Renal cortex interstitium (tissue), 11 donors: ENCODE data around the gene LPCAT3. TPM values are rescaled to one million over a fixed set of nuclear protein-coding genes. Genes with fewer than 3 reads are reported as not detected.
A peak's percentile ranks its signal among the peaks of the same experiment; 100 is the strongest.

Source experiments
- DNase-seq, 11 donors: peaks; one replicate each; pipeline ENCODE4 v3.0.0-alpha.2; 2013; ENCODE audit warnings: low read depth in 9 of 11, low spot score in 4 of 11; ENCODE audit errors: extremely low read depth in 1 of 11
- polyA plus RNA-seq, 3 donors: library from polyadenylated mRNA; unstranded; fragments of 120-200 nt; gene quantifications; one replicate each; pipeline ENCODE4 v1.2.1, GENCODE V29; 2013; ENCODE audit not compliant: insufficient read length in 3 of 3

LPCAT3 gene
- polyA plus RNA-seq, 3 donors, result 59.1 to 62.3 (median 61.5) TPM

DNA sequence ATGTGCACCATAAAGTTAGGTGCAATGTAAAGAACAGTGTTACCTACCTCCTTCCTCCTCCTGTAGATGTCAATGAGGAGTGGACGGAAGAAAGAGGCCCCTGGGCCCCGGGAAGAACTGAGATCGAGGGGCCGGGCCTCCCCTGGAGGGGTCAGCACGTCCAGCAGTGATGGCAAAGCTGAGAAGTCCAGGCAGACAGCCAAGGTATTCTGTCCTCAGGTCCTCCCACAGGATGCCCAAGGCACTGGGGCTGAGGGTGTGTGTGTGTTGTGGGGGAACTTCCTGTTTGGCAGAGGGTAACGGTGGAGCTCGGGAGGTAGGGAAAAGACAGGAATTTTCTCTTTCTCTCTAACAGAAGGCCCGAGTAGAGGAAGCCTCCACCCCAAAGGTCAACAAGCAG, 84.2 kb downstream of the LPCAT3 start:
- DNase-seq, result no peak

DNA sequence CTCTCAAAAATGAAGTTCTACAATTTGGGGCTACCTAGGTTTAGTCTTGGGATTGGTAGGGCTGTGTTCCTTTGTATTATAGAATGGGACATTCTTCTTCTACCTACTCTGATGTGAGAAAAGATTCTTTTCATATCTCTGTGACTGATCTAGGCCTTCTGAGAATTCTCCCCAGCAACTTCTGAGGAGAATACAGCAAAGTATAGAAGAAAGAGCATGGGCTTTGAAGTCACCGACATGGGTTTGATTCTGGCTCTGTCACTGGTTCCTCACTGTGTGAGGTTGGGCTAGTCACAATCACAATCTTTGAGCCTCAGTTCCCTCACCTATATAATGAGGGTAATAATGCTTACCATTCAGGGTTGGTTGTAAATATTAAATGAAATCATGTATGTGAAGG, 85.5 kb downstream of the LPCAT3 start:
- DNase-seq, result no peak

DNA sequence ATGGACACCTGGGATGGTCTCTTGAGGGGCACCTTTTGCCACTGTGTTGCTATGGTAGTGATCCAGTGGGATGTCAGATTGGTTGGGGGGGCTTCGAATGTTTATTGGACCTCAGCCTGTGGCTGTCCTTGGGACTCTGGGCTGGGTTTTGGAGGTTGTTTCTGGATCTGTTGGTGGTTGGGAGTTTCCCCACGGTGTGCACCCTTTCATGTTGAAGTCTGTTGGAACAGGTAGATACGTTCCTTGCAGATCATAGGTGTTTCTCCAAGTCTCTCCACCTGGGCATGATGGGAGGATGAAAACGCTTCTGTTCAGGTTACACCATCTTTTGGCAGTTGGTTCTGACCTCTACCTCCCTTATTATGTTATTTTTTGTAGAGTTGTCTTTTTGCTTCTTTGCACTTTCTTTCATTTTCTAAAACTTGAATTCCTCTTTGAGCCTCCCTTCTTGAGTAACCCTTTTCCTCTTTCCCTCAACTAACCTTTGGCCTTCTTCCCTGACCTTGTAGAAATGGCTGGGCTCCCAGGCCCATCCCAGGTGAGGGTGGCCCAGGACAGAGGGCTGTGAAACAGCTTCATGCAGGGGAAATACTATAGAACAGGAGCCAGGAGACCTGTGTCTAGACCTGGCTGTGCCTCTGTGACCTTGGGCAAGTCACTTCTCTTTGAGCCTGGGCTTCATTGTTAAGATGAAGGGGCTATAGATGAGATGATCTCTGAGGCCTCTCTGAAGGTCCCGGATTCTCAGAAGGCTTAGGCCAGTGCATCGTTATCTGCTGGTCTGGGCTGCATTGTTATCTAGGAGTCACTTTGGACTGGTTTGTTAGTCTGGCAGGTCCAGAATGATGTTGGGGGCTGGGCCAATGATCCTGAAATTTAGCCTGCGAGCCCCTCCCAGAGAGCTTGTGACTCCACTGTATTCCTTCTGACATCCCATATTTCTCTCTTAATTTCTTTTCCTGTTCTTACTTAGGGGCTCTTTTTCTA, 88.5 kb downstream of the LPCAT3 start:
- DNase-seq, result no peak

DNA sequence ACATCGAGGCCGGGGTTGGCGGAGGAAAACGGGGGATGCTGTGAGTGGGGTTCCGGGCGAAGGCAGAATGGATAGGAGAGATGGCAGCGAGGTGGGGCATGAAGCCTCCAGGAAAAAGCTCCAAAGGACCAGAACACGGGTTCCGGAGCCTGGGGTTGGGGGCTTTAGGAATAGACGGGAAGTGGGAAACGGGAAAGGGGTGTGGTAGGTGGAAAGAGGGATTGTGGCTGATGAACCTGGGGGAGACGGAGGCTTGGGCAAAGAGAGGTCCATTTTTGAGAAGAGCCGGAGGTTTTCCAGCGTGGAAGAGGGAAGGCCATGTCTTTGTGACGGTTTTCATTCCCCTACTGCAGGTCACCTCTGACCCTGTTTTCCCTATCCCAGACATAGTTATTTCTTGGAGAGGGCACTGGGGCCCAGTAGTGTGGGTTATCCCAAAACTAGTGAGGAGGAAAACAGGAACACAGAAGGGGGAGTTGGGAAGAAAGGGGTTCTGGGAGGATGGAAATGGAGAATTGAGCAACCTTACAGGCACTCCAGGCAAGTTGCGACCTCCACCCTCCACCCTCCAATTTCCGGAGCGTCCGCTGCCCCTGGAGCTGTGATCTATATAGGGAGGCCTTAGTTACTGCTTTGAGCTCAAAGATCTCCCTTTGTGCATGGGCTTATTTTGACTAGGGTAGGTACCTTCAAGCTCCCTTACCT, 89.4 kb downstream of the LPCAT3 start:
- DNase-seq, result no peak

DNA sequence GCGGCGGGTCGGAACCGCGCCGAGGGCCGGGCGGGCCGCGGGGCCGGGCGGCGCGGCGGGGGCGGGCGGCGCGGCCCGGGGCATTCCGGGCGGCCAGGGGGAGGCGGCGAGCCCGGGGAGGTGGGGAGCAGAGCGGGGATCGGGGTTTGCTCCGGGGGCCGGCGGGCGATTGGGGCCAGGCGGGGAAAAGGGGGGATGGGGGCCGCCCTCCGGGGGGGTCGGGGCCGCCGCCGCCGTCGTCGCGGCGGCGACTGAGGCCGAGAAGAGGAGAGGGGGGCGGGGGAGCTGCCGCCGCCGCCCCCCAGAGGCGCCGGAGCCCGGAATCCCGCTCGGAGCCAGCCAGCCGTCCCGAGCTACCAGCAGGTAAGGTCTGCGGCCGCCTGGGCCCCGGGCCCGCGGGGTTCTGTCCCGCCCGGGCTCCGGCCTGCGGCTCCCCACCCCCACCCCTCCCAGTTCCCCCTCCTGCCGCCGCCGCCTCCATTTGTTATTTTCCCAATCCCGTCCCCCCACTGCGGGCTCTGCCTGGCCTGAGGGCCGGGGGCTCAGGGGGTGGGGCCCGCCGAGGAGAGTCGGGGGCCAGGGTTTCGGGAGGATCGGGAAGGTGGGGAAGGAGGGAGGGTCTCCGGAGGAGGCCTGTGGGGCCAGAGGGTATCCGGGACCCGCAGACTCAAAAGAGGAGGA, 90.1 kb downstream of the LPCAT3 start:
- no peak for DNase-seq

DNA sequence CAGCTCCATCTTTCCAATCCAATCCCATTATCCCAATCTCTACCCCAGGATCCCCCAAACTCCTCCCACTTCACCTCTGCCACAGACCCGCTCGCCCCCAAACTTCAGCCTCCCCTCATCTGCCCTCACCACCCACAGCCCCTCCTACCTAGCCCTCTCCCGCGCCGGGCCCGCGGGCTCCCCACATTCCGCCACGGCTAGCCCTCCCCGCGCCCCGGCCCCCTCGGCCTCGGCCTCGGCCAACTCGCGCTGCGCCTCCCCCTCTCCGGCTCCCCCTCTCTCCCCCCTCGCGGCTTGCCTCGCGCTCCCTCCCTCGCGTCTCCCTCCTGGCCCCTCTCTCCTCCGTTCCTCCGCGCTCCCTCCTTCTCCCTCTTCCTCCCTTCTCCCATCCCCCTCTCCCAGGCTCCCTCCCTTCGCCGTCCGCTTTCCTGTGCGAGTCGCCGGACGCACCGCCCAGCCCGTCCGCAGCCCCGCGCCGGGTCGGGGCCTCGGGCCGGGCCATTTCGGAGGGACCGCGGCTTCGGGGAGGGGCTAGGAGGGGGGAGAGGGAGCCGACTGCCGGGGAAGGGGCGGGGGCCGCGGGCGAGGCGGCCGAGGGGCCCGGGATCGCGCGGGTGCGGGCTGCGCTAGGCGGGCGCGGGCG, 90.8 kb downstream of the LPCAT3 start, which contains the start of gene ATN1:
ATN1 (plus strand) TSS at position 581 of the 643 bp plus-strand sequence. CDS start 6,043 bp downstream, outside the sequence.
- peak in 9 of 11 donors; percentile 79 to 89 (median 86) for DNase-seq

Other genes with a start within 250 kb of the LPCAT3 start
- 1 to 10 TPM; 1.9 to 2.1 (median 2.1) TPM for gene LAG3, start 246.0 kb downstream of the LPCAT3 start, polyA plus RNA-seq
- gene CD4, start 228.9 kb downstream of the LPCAT3 start, polyA plus RNA-seq, result 10 to 100 TPM; 28.0 to 31.1 (median 29.9) TPM
- 10 to 100 TPM; 25.4 to 37.4 (median 28.2) TPM for gene GPR162, start 196.7 kb downstream of the LPCAT3 start, polyA plus RNA-seq
- 10 to 100 TPM; 24.4 to 41.2 (median 35.2) TPM for gene P3H3, start 190.1 kb downstream of the LPCAT3 start, polyA plus RNA-seq
- 1 to 10 TPM; 5.9 to 9.2 (median 8.4) TPM for gene GNB3, start 177.6 kb downstream of the LPCAT3 start, polyA plus RNA-seq
- gene CDCA3, start 167.2 kb downstream of the LPCAT3 start, polyA plus RNA-seq, result 10 to 100 TPM; 25.4 to 31.4 (median 28.5) TPM
- gene USP5, start 166.3 kb downstream of the LPCAT3 start, polyA plus RNA-seq, result 10 to 100 TPM; 55.0 to 70.2 (median 58.4) TPM
- gene TPI1, start 150.9 kb downstream of the LPCAT3 start, polyA plus RNA-seq, result 100 to 1,000 TPM; 560 to 645 (median 574) TPM
- gene SPSB2, start 145.2 kb downstream of the LPCAT3 start, polyA plus RNA-seq, result 10 to 100 TPM in 1 of 3 donors, 1 to 10 TPM in 2; 7.5 to 15.1 (median 9.3) TPM
- gene LRRC23, start 113.7 kb downstream of the LPCAT3 start, polyA plus RNA-seq, result 10 to 100 TPM; 18.4 to 21.8 (median 21.7) TPM
- gene ENO2, start 103.9 kb downstream of the LPCAT3 start, polyA plus RNA-seq, result 10 to 100 TPM; 12.7 to 25.7 (median 13.5) TPM
- 100 to 1,000 TPM in 2 of 3 donors, 10 to 100 TPM in 1; 91.9 to 142 (median 139) TPM for gene ATN1, start 90.5 kb downstream of the LPCAT3 start, polyA plus RNA-seq
- gene RNU7-1, start 74.7 kb downstream of the LPCAT3 start, polyA plus RNA-seq, result not detected
- 100 to 1,000 TPM; 131 to 205 (median 154) TPM for gene C12orf57, start 74.5 kb downstream of the LPCAT3 start, polyA plus RNA-seq
- gene PTPN6, start 67.1 kb downstream of the LPCAT3 start, polyA plus RNA-seq, result 10 to 100 TPM; 18.7 to 27.0 (median 22.3) TPM
- 100 to 1,000 TPM; 256 to 296 (median 267) TPM for gene PHB2, start 47.8 kb downstream of the LPCAT3 start, polyA plus RNA-seq
- 10 to 100 TPM; 43.4 to 53.0 (median 50.7) TPM for gene EMG1, start 47.6 kb downstream of the LPCAT3 start, polyA plus RNA-seq
- 10 to 100 TPM; 48.0 to 66.1 (median 48.1) TPM for gene C1S, start 42.2 kb upstream of the LPCAT3 start, polyA plus RNA-seq
- 10 to 100 TPM; 40.9 to 56.1 (median 43.6) TPM for gene C1R, start 74.0 kb upstream of the LPCAT3 start, polyA plus RNA-seq
- 10 to 100 TPM; 34.0 to 47.8 (median 35.1) TPM for gene C1RL, start 90.7 kb upstream of the LPCAT3 start, polyA plus RNA-seq
- gene RBP5, start 110.4 kb upstream of the LPCAT3 start, polyA plus RNA-seq, result 10 to 100 TPM; 41.9 to 72.7 (median 55.5) TPM
- 100 to 1,000 TPM in 2 of 3 donors, 10 to 100 TPM in 1; 93.0 to 112 (median 106) TPM for gene CLSTN3, start 111.9 kb upstream of the LPCAT3 start, polyA plus RNA-seq
- 10 to 100 TPM; 44.5 to 54.5 (median 50.9) TPM for gene PEX5, start 171.2 kb upstream of the LPCAT3 start, polyA plus RNA-seq